GM12892 (cell line): ENCODE results near the gene MAMLD1.

Experiments used
- POLR2A ChIP-seq: IDR thresholded peaks from 2 replicates; pipeline ENCODE4 v1.6.1; 2011; ENCODE audit warnings: low read depth, low read length, control low read depth
- POLR2AphosphoS5 ChIP-seq: IDR thresholded peaks from 2 replicates; pipeline ENCODE4 v1.6.1; 2011; ENCODE audit warnings: low read depth, low read length, control low read depth
- TAF1 ChIP-seq: IDR thresholded peaks from 2 replicates; pipeline ENCODE4 v1.6.1; 2011; ENCODE audit warnings: low read depth, mild to moderate bottlenecking, control low read depth, low read length, borderline replicate concordance

DNA sequence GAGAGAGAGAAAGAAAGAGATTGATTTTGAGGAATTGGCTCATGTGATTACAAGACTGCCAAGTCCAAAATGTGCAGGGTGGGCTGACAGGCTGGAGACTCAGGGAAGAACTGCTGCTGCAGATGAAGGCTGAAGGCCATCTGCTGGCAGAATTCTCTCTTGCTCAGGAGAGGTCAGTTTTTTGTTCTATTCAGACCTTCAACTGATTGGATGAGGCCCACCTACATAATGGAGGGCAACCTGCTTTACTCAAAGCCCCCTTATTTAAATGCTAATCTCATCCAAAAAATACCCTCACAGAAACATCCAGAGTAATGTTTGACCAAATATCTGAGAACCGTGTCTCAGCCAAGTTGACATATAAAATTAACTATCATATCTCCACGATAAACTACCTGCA is 38.2 kb upstream of the MAMLD1 start:
- no peak for TF ChIP-seq POLR2A
- no peak for TF ChIP-seq POLR2AphosphoS5
- TF ChIP-seq TAF1 = no peak
